HAP-1 (cell line): Measurements from ENCODE around the gene PRAC2.

Experiments
- DNase-seq, 2 experiments: peaks; one replicate each; pipeline ENCODE4 v3.0.0-alpha.2; 2016 to 2020; ENCODE audit warnings: low spot score in 2 of 2
- H3K27me3 ChIP-seq: fragments of 250-450 bp; sonication (Bioruptor Pico); 2 replicates; pipeline ENCODE4 v1.5.1; 2020; ENCODE audit warnings: low read depth, mild to moderate bottlenecking, moderate library complexity
- H3K36me3 ChIP-seq: fragments of 250-450 bp; sonication (Bioruptor Pico); replicated peaks from 2 replicates; pipeline ENCODE4 v1.5.1; 2020; ENCODE audit warnings: mild to moderate bottlenecking
- H3K4me1 ChIP-seq: fragments of 250-450 bp; sonication (Bioruptor Pico); 2 replicates; pipeline ENCODE4 v1.5.1; 2020; ENCODE audit warnings: mild to moderate bottlenecking
- H3K4me3 ChIP-seq: fragments of 250-450 bp; sonication (Bioruptor Pico); 2 replicates; pipeline ENCODE4 v1.5.1; 2020; ENCODE audit warnings: mild to moderate bottlenecking, moderate library complexity
- H3K9me3 ChIP-seq: fragments of 250-450 bp; sonication (Bioruptor Pico); 2 replicates; pipeline ENCODE4 v1.5.1; 2020; ENCODE audit warnings: mild to moderate bottlenecking, moderate library complexity
- in situ Hi-C: fragments of 300-500 bp; cut with MboI; formaldehyde crosslinking; loops from 3 replicates; pipeline ENCODE4 v1.14.3; 2020; ENCODE audit warnings: low sequenced_read_pairs, inconsistent platforms, mixed read lengths

PRAC2 gene

GRCh38 chr17:48722915-48723422 lies at the start of gene PRAC2:
Gene PRAC2, plus strand, starts transcription at chr17:48723185. Its CDS starts 1,226 bp downstream, at chr17:48724411.
- Histone ChIP-seq H3K4me1 (peaks cover 5% of the 10 kb centered on the region), H3K27me3 (no peaks in the 10 kb centered on the region), H3K36me3 (no peaks in the 10 kb centered on the region), H3K4me3 (no peak within 1 kb of the TSS), H3K9me3 (no peaks in the 10 kb centered on the region; the same call in 1 of the 2 replicates)
- in situ Hi-C loops: no loop called here
- DNase-seq: no peak

- H3K9me3 ChIP-seq: no peaks in the 10 kb centered on the region
- H3K27me3 ChIP-seq: no peaks in the 10 kb centered on the region
- no peak for DNase-seq
- peaks cover 2% of the 10 kb centered on the region; the same call in 1 of the 2 replicates for H3K4me1 ChIP-seq
- no peak overlapping the region for H3K4me3 ChIP-seq
- in situ Hi-C loops: loop anchor here (5.0 to 25.0 kb wide), 3 partner anchors 115 to 360 kb away; no protein-coding TSS in a partner anchor
- H3K36me3 ChIP-seq: no peaks in the 10 kb centered on the region
Observed at GRCh38 chr17:48676963-48677558, 45.9 kb upstream of the PRAC2 start.

- in situ Hi-C loops: loop anchor here (5.0 to 25.0 kb wide), 3 partner anchors 114 to 359 kb away; no protein-coding TSS in a partner anchor
Observed at GRCh38 chr17:48678141-48678971, 44.6 kb upstream of the PRAC2 start.

GRCh38 chr17:48679385-48680096 lies 43.4 kb upstream of the PRAC2 start:
- H3K36me3 ChIP-seq: no peaks in the 10 kb centered on the region
- peaks cover 2% of the 10 kb centered on the region; the same call in 1 of the 2 replicates for H3K4me1 ChIP-seq
- no peaks in the 10 kb centered on the region for H3K9me3 ChIP-seq
- DNase-seq: no peak
- in situ Hi-C loops: loop anchor here (5.0 to 25.0 kb wide), 3 partner anchors 113 to 358 kb away; no protein-coding TSS in a partner anchor
- H3K4me3 ChIP-seq: no peak overlapping the region
- H3K27me3 ChIP-seq: no peaks in the 10 kb centered on the region

More at GRCh38 chr17:48678141-48678971, 44.6 kb upstream of the PRAC2 start:
- Histone ChIP-seq H3K4me1 (peaks cover 2% of the 10 kb centered on the region; the same call in 1 of the 2 replicates), H3K27me3 (no peaks in the 10 kb centered on the region), H3K9me3 (no peaks in the 10 kb centered on the region), H3K36me3 (no peaks in the 10 kb centered on the region), H3K4me3 (peak overlapping the region; percentile 26)
- DNase-seq: peak; percentile 67 to 88

GRCh38 chr17:48681609-48682008 lies 41.4 kb upstream of the PRAC2 start:
- Histone ChIP-seq H3K9me3 (no peaks in the 10 kb centered on the region), H3K36me3 (no peaks in the 10 kb centered on the region), H3K27me3 (no peaks in the 10 kb centered on the region), H3K4me1 (peaks cover 2% of the 10 kb centered on the region; the same call in 1 of the 2 replicates), H3K4me3 (no peak overlapping the region)
- in situ Hi-C loops: loop anchor here (25.0 kb wide), 1 partner anchor 356 kb away; no protein-coding TSS in a partner anchor
- no peak for DNase-seq

GRCh38 chr17:48690655-48691054 lies 32.3 kb upstream of the PRAC2 start:
- no peaks in the 10 kb centered on the region for H3K36me3 ChIP-seq
- H3K4me1 ChIP-seq: no peaks in the 10 kb centered on the region
- in situ Hi-C loops: loop anchor here (25.0 kb wide), 1 partner anchor 347 kb away; no protein-coding TSS in a partner anchor
- DNase-seq: no peak
- no peaks in the 10 kb centered on the region for H3K9me3 ChIP-seq
- no peaks in the 10 kb centered on the region for H3K27me3 ChIP-seq
- H3K4me3 ChIP-seq: no peak overlapping the region

GRCh38 chr17:48692049-48692448 lies 30.9 kb upstream of the PRAC2 start:
- Histone ChIP-seq H3K4me1 (no peaks in the 10 kb centered on the region), H3K36me3 (no peaks in the 10 kb centered on the region), H3K4me3 (no peak overlapping the region), H3K9me3 (no peaks in the 10 kb centered on the region), H3K27me3 (no peaks in the 10 kb centered on the region)
- no peak for DNase-seq
- in situ Hi-C loops: loop anchor here (25.0 kb wide), 1 partner anchor 345 kb away; no protein-coding TSS in a partner anchor

- Histone ChIP-seq H3K4me3 (no peak overlapping the region), H3K9me3 (no peaks in the 10 kb centered on the region), H3K36me3 (no peaks in the 10 kb centered on the region), H3K27me3 (no peaks in the 10 kb centered on the region), H3K4me1 (no peaks in the 10 kb centered on the region)
- in situ Hi-C loops: loop anchor here (25.0 kb wide), 1 partner anchor 344 kb away; no protein-coding TSS in a partner anchor
- no peak for DNase-seq
Observed at GRCh38 chr17:48693178-48693577, 29.8 kb upstream of the PRAC2 start.

GRCh38 chr17:48701864-48702532 lies 21.0 kb upstream of the PRAC2 start:
- H3K9me3 ChIP-seq: no peaks in the 10 kb centered on the region
- no peaks in the 10 kb centered on the region for H3K36me3 ChIP-seq
- peaks cover 21% of the 10 kb centered on the region for H3K27me3 ChIP-seq
- no peaks in the 10 kb centered on the region for H3K4me1 ChIP-seq
- in situ Hi-C loops: no loop called here
- no peak overlapping the region for H3K4me3 ChIP-seq
- no peak for DNase-seq

- Histone ChIP-seq H3K4me3 (no peak overlapping the region), H3K9me3 (no peaks in the 10 kb centered on the region), H3K27me3 (peaks cover 27% of the 10 kb centered on the region), H3K36me3 (no peaks in the 10 kb centered on the region), H3K4me1 (no peaks in the 10 kb centered on the region)
- in situ Hi-C loops: no loop called here
- DNase-seq: no peak
Observed at GRCh38 chr17:48704361-48705248, 18.4 kb upstream of the PRAC2 start.

GRCh38 chr17:48711128-48711527 lies 11.9 kb upstream of the PRAC2 start:
- in situ Hi-C loops: no loop called here
- no peak for DNase-seq
- Histone ChIP-seq H3K4me1 (peaks cover 4% of the 10 kb centered on the region; the same call in 1 of the 2 replicates), H3K9me3 (no peaks in the 10 kb centered on the region), H3K27me3 (peaks cover 19% of the 10 kb centered on the region), H3K4me3 (no peak overlapping the region), H3K36me3 (no peaks in the 10 kb centered on the region)
